Gastrocnemius medialis (tissue), 4 donors: ENCODE measurements around the gene SMIM27. TPM values are rescaled to one million over a fixed set of nuclear protein-coding genes. Genes with fewer than 3 reads are reported as not detected.

ENCODE experiments used
- ATAC-seq, 2 donors: fragments of 150-250 bp; one replicate each; pipeline ENCODE4 v1.9.1; 2016
- DNase-seq, 2 donors: peaks; one replicate each; pipeline ENCODE4 v3.0.0-alpha.2; 2019
- H3K27ac ChIP-seq, 4 donors: fragments of 200-600 bp; sonication (generic); 1 replicate in 1 of 4; 2 replicates in 3 of 4; pipeline ENCODE4 v1.5.1; 2016 to 2018; ENCODE audit warnings: mild to moderate bottlenecking in 2 of 4, moderate library complexity in 1 of 4
- H3K27me3 ChIP-seq, 3 donors: fragments of 200-600 bp; sonication (generic) in 2 of 3; 1 replicate in 1 of 3; 2 replicates in 2 of 3; pipeline versions ENCODE4 v1.5.1 to v1.6.0; 2016 to 2019; ENCODE audit warnings: mild to moderate bottlenecking in 1 of 3, moderate library complexity in 1 of 3
- H3K36me3 ChIP-seq, 2 donors: fragments of 200-600 bp; sonication (generic) in 1 of 2; one replicate each; pipeline ENCODE4 v1.5.1; 2017 to 2018
- H3K4me1 ChIP-seq, 2 donors: fragments of 200-600 bp; sonication (generic) in 1 of 2; one replicate each; pipeline ENCODE4 v1.5.1; 2016 to 2017; ENCODE audit warnings: mild to moderate bottlenecking in 2 of 2
- H3K4me3 ChIP-seq, 4 donors: fragments of 200-600 bp; sonication (generic) in 3 of 4; 1 replicate in 1 of 4; 2 replicates in 3 of 4; pipeline ENCODE4 v1.5.1; 2016 to 2019; ENCODE audit warnings: mild to moderate bottlenecking in 2 of 4
- H3K9me3 ChIP-seq, 3 donors: fragments of 200-600 bp; sonication (generic) in 2 of 3; 1 replicate in 1 of 3; 2 replicates in 2 of 3; pipeline ENCODE4 v1.5.1; 2016 to 2019
- CTCF ChIP-seq, 5 experiments: fragments of 450-650 bp in 3 of 5; fragments of 200-600 bp in 2 of 5; sonication (generic) in 2 of 5; IDR thresholded peaks in 4 of 5; conservative IDR thresholded peaks in 1 of 5; 1 replicate in 4 of 5; 2 replicates in 1 of 5; pipeline ENCODE4 v1.5.1; 2016 to 2019; ENCODE audit warnings: antibody characterized with exemption in 5 of 5, mild to moderate bottlenecking in 3 of 5, moderate library complexity in 3 of 5
- POLR2A ChIP-seq, 2 donors: fragments of 450-650 bp; IDR thresholded peaks; one replicate each; pipeline ENCODE4 v1.6.1; 2017; ENCODE audit warnings: antibody characterized with exemption in 2 of 2, mild to moderate bottlenecking in 2 of 2, moderate library complexity in 2 of 2
- in situ Hi-C, 4 donors: fragments of 200-750 bp; cut with MboI; loops; one replicate each; pipeline versions ENCODE4 v1.15.0 to v1.8.0; 2017; ENCODE audit warnings: low sequenced_read_pairs in 4 of 4
- intact Hi-C: fragments of 100-400 bp; cut with DNase I; formaldehyde crosslinking; loops from one replicate; pipeline ENCODE4 v1.15.1; 2023; ENCODE audit warnings: low total_unique reads
- total RNA-seq, 4 donors: library from RNA; depleted of rRNA; stranded (reverse); fragments of >200 nt; gene quantifications; one replicate each; pipeline versions ENCODE4 v1.1.0 to v1.2.3, GENCODE V29; 2016

Gene SMIM27
- total RNA-seq, 4 donors from 2014 or later, result 1.8 to 11.6 (median 7.6) TPM

- TF ChIP-seq CTCF (IDR thresholded peaks at IDR 0.05 in 4 of 5, conservative IDR thresholded peaks at IDR 0.05 in 1 of 5), result no peak
- TF ChIP-seq POLR2A (IDR thresholded peaks at IDR 0.05), result no peak
- peaks cover 0 to 5% of the 10 kb centered on the region in 2 donors for H3K4me1 ChIP-seq
- H3K27me3 ChIP-seq, result no peaks in the 10 kb centered on the region
- ATAC-seq (no peak), DNase-seq (no peak)
- H3K36me3 ChIP-seq, result no peaks in the 10 kb centered on the region
- H3K27ac ChIP-seq, result peak overlapping the region in 1 of 4 donors; percentile 10
- no peak overlapping the region for H3K4me3 ChIP-seq
- in situ Hi-C loops (no loop called here), intact Hi-C loops (no loop called here)
- no peaks in the 10 kb centered on the region for H3K9me3 ChIP-seq
Measured at GRCh38 chr9:32558408-32558934, 6.3 kb downstream of the SMIM27 start.

GRCh38 chr9:32565967-32566366 lies 13.8 kb downstream of the SMIM27 start:
- H3K4me3 ChIP-seq, result no peak overlapping the region
- intact Hi-C loops (no loop called here), in situ Hi-C loops (loop anchor here in 1 of 4 donors (10.0 kb wide), 1 partner anchor 61 kb away; no protein-coding TSS in a partner anchor)
- H3K36me3 ChIP-seq, result peaks cover 0 to 29% of the 10 kb centered on the region in 2 donors
- no peak for TF ChIP-seq POLR2A (IDR thresholded peaks at IDR 0.05)
- TF ChIP-seq CTCF (IDR thresholded peaks at IDR 0.05 in 4 of 5, conservative IDR thresholded peaks at IDR 0.05 in 1 of 5), result no peak
- no peaks in the 10 kb centered on the region for H3K9me3 ChIP-seq
- no peaks in the 10 kb centered on the region for H3K27me3 ChIP-seq
- peaks cover 3 to 5% of the 10 kb centered on the region in 2 donors for H3K4me1 ChIP-seq
- ATAC-seq (no peak), DNase-seq (no peak)
- H3K27ac ChIP-seq, result no peak overlapping the region

- intact Hi-C loops, result no loop called here
- TF ChIP-seq CTCF (IDR thresholded peaks at IDR 0.05 in 4 of 5, conservative IDR thresholded peaks at IDR 0.05 in 1 of 5) (no peak), POLR2A (IDR thresholded peaks at IDR 0.05) (no peak)
- Histone ChIP-seq H3K9me3 (no peaks in the 10 kb centered on the region), H3K27ac (no peak overlapping the region), H3K36me3 (peaks cover 0 to 29% of the 10 kb centered on the region in 2 donors), H3K27me3 (no peaks in the 10 kb centered on the region), H3K4me3 (no peak overlapping the region), H3K4me1 (peaks cover 11 to 13% of the 10 kb centered on the region in 2 donors)
- in situ Hi-C loops, result loop anchor here in 1 of 4 donors (10.0 kb wide), 1 partner anchor 62 kb away; no protein-coding TSS in a partner anchor
- ATAC-seq (no peak), DNase-seq (no peak)
Measured at GRCh38 chr9:32566770-32567169, 14.6 kb downstream of the SMIM27 start.

GRCh38 chr9:32570262-32570661 lies 18.1 kb downstream of the SMIM27 start:
- in situ Hi-C loops, result loop anchor here in 1 of 4 donors (5.0 kb wide), 1 partner anchor 432 kb away; the partner anchor contains the start of gene APTX
- TF ChIP-seq CTCF (IDR thresholded peaks at IDR 0.05 in 4 of 5, conservative IDR thresholded peaks at IDR 0.05 in 1 of 5) (no peak), POLR2A (IDR thresholded peaks at IDR 0.05) (no peak)
- no peak for DNase-seq
- Histone ChIP-seq H3K9me3 (no peaks in the 10 kb centered on the region), H3K27ac (peak overlapping the region in 1 of 4 donors; percentile 11), H3K36me3 (peaks cover 0 to 16% of the 10 kb centered on the region in 2 donors), H3K27me3 (no peaks in the 10 kb centered on the region), H3K4me1 (peaks cover 13 to 16% of the 10 kb centered on the region in 2 donors), H3K4me3 (no peak overlapping the region)
- intact Hi-C loops, result no loop called here
- no peak for ATAC-seq
